Left lung (tissue), 10 donors: ENCODE data around the gene GCK. TPM values are rescaled to one million over a fixed set of nuclear protein-coding genes. Genes with fewer than 3 reads are reported as not detected.
A peak's percentile ranks its signal among the peaks of the same experiment; 100 is the strongest.

Experiments
- ATAC-seq: fragments of 200-7000 bp; cut with Tn5 transposase; one replicate; pipeline ENCODE4 v1.9.1; 2020; ENCODE audit warnings: moderate library complexity
- DNase-seq, 4 donors: peaks; one replicate each; pipeline ENCODE4 v3.0.0-alpha.2; 2013 to 2020
- H3K27ac ChIP-seq, 2 donors: fragments of 200-600 bp; sonication (generic) in 1 of 2; one replicate each; pipeline versions ENCODE4 v1.5.0 to v1.8.0; 2020 to 2021
- H3K27me3 ChIP-seq, 2 donors: fragments of 200-600 bp; sonication (generic) in 1 of 2; one replicate each; pipeline versions ENCODE4 v1.5.0 to v1.8.0; 2020 to 2021
- H3K36me3 ChIP-seq, 2 donors: fragments of 200-600 bp; sonication (generic) in 1 of 2; one replicate each; pipeline versions ENCODE4 v1.5.0 to v1.8.0; 2020 to 2021
- H3K4me1 ChIP-seq, 2 donors: fragments of 200-600 bp; one replicate each; pipeline ENCODE4 v1.8.0; 2021
- H3K4me3 ChIP-seq, 2 donors: fragments of 200-600 bp; sonication (generic) in 1 of 2; one replicate each; pipeline versions ENCODE4 v1.5.0 to v1.8.0; 2020 to 2021; ENCODE audit warnings: mild to moderate bottlenecking in 1 of 2
- H3K9me3 ChIP-seq, 2 donors: fragments of 200-600 bp; sonication (generic) in 1 of 2; one replicate each; pipeline versions ENCODE4 v1.5.0 to v1.8.0; 2020 to 2021
- intact Hi-C, 2 donors: fragments of 100-400 bp; cut with DNase I; formaldehyde crosslinking; loops; one replicate each; pipeline versions ENCODE4 v1.11.2 to v1.14.2; 2022
- polyA plus RNA-seq, 6 donors: library from polyadenylated mRNA; unstranded; fragments of 120-200 nt; gene quantifications; one replicate each; pipeline ENCODE4 v1.2.1, GENCODE V29; 2013; ENCODE audit not compliant: insufficient read length in 6 of 6
- total RNA-seq, 2 donors: library from RNA; stranded (reverse); fragmentation: NEBNext Ultra II Directional; extraction: Animal tissue kit (Norgen Biotek cat#: 25700); gene quantifications; one replicate each; pipeline ENCODE4 v1.2.1, GENCODE V29; 2021
- TF ChIP-seq, protein P1 (sequence below), 2 donors: fragments of 200-600 bp; sonication (generic) in 1 of 2; IDR thresholded peaks; one replicate each; pipeline versions ENCODE4 v1.5.0 to v1.8.0; 2021; ENCODE audit warnings: antibody characterized with exemption in 2 of 2
- donor health status: DM: no; HTN: yes; CAD: no.
- donor health status: DM: no; HTN: no; CAD: no.

Gene GCK
- total and polyA plus RNA-seq, 8 donors, result 0.34 to 4.1 (median 2.5) TPM

DNA sequence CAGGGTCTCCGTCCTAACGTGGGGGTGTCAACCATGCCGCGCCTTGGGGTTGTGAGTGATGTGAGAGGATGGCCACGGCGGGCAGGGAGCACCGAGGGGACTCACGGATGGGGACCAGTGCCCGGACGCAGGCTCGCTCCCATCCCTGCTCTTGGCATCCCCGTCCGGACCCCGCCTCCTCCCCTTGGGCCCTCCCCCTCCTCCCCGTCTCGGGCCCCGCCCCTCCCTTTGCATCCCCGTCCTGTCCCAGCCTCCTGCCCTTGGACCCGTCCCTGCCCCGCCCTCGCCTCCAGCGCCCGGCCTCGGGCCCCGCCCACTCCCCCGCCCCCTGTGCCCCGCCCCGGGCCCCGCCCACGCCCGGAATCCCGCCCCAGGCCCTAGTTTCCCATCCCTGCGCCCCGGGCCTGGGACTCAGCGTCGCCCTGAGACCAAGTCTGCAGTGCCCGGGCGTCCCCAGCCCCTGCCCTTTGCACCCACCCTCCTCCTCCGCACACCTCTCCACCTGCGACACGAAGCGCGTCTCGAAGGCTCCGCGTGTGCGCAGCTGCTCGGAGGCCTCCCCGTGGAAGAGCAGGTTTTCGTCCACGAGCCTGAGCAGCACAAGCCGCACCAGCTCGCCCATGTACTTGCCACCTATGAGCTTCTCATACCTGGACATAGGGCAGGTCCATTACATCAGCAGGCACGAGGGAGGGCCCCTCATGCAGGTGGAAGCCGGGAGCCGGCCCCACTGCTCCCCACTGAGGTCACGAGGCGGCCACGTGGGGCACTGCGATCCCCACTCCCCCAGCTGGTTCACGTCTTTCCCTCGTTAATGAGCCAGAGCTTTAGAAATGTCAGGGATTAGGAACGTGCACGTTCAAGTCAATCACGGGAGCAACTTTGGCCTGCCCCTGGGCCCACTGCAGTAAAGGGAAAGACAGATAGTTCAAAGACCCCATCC, 43.0 kb downstream of the GCK start:
- no peaks in the 10 kb centered on the region for H3K36me3 ChIP-seq
- peak overlapping the region in 1 of 2 donors; percentile 28 for H3K4me3 ChIP-seq
- ATAC-seq (peak; percentile 92), DNase-seq (peak; percentile 54 to 91 (median 80))
- H3K9me3 ChIP-seq, result no peaks in the 10 kb centered on the region
- peaks cover 11 to 14% of the 10 kb centered on the region in 2 donors for H3K4me1 ChIP-seq
- H3K27ac ChIP-seq, result no peak overlapping the region
- intact Hi-C loops, result no loop called here
- TF ChIP-seq, protein P1, sequence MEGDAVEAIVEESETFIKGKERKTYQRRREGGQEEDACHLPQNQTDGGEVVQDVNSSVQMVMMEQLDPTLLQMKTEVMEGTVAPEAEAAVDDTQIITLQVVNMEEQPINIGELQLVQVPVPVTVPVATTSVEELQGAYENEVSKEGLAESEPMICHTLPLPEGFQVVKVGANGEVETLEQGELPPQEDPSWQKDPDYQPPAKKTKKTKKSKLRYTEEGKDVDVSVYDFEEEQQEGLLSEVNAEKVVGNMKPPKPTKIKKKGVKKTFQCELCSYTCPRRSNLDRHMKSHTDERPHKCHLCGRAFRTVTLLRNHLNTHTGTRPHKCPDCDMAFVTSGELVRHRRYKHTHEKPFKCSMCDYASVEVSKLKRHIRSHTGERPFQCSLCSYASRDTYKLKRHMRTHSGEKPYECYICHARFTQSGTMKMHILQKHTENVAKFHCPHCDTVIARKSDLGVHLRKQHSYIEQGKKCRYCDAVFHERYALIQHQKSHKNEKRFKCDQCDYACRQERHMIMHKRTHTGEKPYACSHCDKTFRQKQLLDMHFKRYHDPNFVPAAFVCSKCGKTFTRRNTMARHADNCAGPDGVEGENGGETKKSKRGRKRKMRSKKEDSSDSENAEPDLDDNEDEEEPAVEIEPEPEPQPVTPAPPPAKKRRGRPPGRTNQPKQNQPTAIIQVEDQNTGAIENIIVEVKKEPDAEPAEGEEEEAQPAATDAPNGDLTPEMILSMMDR (IDR thresholded peaks at IDR 0.05), result no peak
- H3K27me3 ChIP-seq, result peaks cover 12 to 66% of the 10 kb centered on the region in 2 donors

DNA sequence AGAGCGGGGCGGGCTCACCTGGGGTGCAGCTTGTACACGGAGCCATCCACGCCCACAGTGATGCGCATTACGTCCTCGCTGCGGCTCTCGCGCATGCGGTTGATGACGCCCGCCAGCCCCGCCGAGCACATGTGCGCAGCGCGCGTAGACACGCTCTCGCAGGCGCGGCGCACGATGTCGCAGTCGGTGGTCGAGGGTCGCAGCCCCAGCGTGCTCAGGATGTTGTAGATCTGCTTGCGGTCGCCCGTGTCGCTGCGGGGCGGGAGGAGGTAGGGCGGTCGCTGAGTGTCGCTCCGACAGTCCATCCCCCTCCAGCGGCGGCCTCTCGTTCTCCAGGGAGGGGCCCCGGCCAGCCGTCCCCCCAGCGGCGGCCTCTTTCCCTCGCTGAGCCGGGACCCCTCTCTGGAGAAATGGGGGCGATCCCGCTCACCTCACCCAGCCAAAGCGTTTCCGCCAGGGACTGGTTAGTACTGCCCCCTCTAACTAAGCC, 43.7 kb downstream of the GCK start:
- H3K36me3 ChIP-seq, result no peaks in the 10 kb centered on the region
- peak overlapping the region in 1 of 2 donors; percentile 28 for H3K4me3 ChIP-seq
- H3K4me1 ChIP-seq, result peaks cover 11 to 14% of the 10 kb centered on the region in 2 donors
- no peak overlapping the region for H3K27ac ChIP-seq
- H3K9me3 ChIP-seq, result no peaks in the 10 kb centered on the region
- peak in 2 of 4 donors; percentile 27 to 40 for DNase-seq
- peaks cover 12 to 66% of the 10 kb centered on the region in 2 donors for H3K27me3 ChIP-seq
- ATAC-seq, result peak; percentile 21
- TF ChIP-seq, protein P1 (IDR thresholded peaks at IDR 0.05), result no peak
- intact Hi-C loops, result no loop called here

DNA sequence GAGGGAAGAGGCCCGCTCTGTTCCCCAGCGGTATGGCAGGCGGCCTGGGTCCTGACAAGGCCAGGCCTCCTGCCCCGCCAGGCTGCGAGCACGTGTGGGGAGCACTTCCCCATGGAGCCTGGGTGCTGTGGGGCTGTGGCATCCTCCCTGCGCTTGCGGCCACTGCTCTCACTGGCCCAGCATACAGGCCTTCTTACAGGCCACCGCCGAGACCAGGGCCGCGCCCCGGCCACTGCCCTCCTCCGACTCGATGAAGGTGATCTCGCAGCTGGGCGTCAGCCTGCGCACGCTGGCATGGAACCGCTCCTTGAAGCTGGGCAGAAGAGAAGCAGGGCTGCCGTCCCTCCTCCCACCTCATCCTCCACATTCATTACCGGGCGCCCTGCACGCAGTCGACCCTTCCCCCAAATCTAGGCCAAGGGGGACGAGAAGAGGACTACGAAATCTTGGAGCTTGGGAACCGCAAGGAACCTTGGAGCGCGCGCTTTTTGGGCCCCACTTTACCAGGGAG, 44.2 kb downstream of the GCK start:
- DNase-seq (peak in 1 of 4 donors; percentile 29), ATAC-seq (no peak)
- H3K4me1 ChIP-seq, result peaks cover 11 to 14% of the 10 kb centered on the region in 2 donors
- H3K4me3 ChIP-seq, result no peak overlapping the region
- no peaks in the 10 kb centered on the region for H3K9me3 ChIP-seq
- intact Hi-C loops, result no loop called here
- no peaks in the 10 kb centered on the region for H3K36me3 ChIP-seq
- peaks cover 12 to 66% of the 10 kb centered on the region in 2 donors for H3K27me3 ChIP-seq
- no peak overlapping the region for H3K27ac ChIP-seq
- TF ChIP-seq, protein P1 (IDR thresholded peaks at IDR 0.05), result no peak

DNA sequence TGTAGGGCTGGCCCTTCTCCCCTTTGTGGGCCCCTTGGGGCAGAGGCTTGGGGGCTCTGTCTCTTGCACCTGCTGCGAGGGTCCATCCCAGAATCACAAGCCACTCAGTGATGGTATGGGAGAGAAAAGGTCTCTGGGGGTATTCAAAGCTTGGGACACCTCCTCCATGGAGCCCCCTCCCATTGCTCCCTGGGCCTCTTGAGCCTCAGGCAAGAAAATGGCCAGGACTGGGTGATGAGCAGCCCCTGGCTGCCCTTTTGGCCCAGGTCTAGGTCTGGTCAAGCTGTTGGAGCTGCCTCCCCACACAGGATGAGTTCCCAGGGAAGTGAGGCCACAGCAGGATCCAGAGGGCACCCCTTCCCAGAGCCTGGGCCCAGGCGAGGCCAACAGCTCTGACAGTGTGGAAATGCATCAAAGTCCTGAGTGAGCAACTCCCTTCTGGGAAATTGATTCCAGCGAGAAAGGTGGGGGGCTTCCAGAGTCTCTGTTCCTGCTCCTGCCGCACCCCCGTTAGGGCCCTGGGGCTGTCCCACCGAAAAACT, 44.7 kb downstream of the GCK start:
- intact Hi-C loops, result no loop called here
- no peak overlapping the region for H3K27ac ChIP-seq

More for the DNA sequence above, 44.7 kb downstream of the GCK start:
- no peaks in the 10 kb centered on the region for H3K9me3 ChIP-seq
- TF ChIP-seq, protein P1 (IDR thresholded peaks at IDR 0.05), result no peak
- H3K4me1 ChIP-seq, result peaks cover 11 to 14% of the 10 kb centered on the region in 2 donors
- ATAC-seq (no peak), DNase-seq (peak in 1 of 4 donors; percentile 12)
- H3K4me3 ChIP-seq, result no peak overlapping the region
- no peaks in the 10 kb centered on the region for H3K36me3 ChIP-seq
- H3K27me3 ChIP-seq, result peaks cover 12 to 66% of the 10 kb centered on the region in 2 donors
